Duodenal mucosa (tissue), 2 donors: Measurements from ENCODE around the gene FGF16.
"Not testable (repeated sequence)": the region's sequence is repeated elsewhere in the genome, so short reads cannot be mapped to it uniquely, and the experiment has no call there.

Experiments
- H3K27ac ChIP-seq: one replicate; pipeline ENCODE4 v1.7.0; 2013; ENCODE audit warnings: low read depth, low read length
- H3K27me3 ChIP-seq, 2 donors: one replicate each; pipeline ENCODE4 v1.7.0; 2013; ENCODE audit warnings: low read length in 2 of 2, control low read depth in 1 of 2; ENCODE audit not compliant: insufficient read depth in 2 of 2, control insufficient read depth in 1 of 2
- H3K36me3 ChIP-seq, 2 donors: one replicate each; pipeline ENCODE4 v1.7.0; 2013; ENCODE audit warnings: low read length in 2 of 2, control low read depth in 1 of 2; ENCODE audit not compliant: insufficient read depth in 2 of 2, control insufficient read depth in 1 of 2
- H3K4me1 ChIP-seq, 2 donors: one replicate each; pipeline ENCODE4 v1.7.0; 2013; ENCODE audit warnings: low read length in 2 of 2, control low read depth in 1 of 2; ENCODE audit not compliant: insufficient read depth in 2 of 2, control insufficient read depth in 1 of 2
- H3K4me3 ChIP-seq, 2 donors: one replicate each; pipeline ENCODE4 v1.7.0; 2013; ENCODE audit warnings: low read length in 2 of 2, low read depth in 1 of 2
- H3K9ac ChIP-seq, 2 donors: one replicate each; pipeline ENCODE4 v1.7.0; 2013; ENCODE audit warnings: low read length in 2 of 2, low read depth in 1 of 2
- H3K9me3 ChIP-seq, 2 donors: one replicate each; pipeline ENCODE4 v1.7.0; 2013; ENCODE audit warnings: low read length in 2 of 2, control low read depth in 1 of 2; ENCODE audit not compliant: control insufficient read depth in 1 of 2

The FGF16 gene

GRCh38 chrX:77444545-77444944 lies 2.6 kb upstream of the FGF16 start:
- Histone ChIP-seq H3K9me3 (no peaks in the 10 kb centered on the region), H3K27ac (no peak overlapping the region), H3K4me3 (no peak overlapping the region), H3K4me1 (peaks cover 0 to 4% of the 10 kb centered on the region in 2 donors), H3K9ac (no peak overlapping the region), H3K27me3 (no peaks in the 10 kb centered on the region), H3K36me3 (no peaks in the 10 kb centered on the region)

GRCh38 chrX:77446029-77446585 lies 1.1 kb upstream of the FGF16 start:
- H3K9ac ChIP-seq: no peak overlapping the region
- no peaks in the 10 kb centered on the region for H3K27me3 ChIP-seq
- peak overlapping the region; percentile 62 to 65 for H3K4me3 ChIP-seq
- H3K4me1 ChIP-seq: peaks cover 0 to 4% of the 10 kb centered on the region in 2 donors
- no peak overlapping the region for H3K27ac ChIP-seq
- no peaks in the 10 kb centered on the region for H3K36me3 ChIP-seq
- H3K9me3 ChIP-seq: no peaks in the 10 kb centered on the region

DNA sequence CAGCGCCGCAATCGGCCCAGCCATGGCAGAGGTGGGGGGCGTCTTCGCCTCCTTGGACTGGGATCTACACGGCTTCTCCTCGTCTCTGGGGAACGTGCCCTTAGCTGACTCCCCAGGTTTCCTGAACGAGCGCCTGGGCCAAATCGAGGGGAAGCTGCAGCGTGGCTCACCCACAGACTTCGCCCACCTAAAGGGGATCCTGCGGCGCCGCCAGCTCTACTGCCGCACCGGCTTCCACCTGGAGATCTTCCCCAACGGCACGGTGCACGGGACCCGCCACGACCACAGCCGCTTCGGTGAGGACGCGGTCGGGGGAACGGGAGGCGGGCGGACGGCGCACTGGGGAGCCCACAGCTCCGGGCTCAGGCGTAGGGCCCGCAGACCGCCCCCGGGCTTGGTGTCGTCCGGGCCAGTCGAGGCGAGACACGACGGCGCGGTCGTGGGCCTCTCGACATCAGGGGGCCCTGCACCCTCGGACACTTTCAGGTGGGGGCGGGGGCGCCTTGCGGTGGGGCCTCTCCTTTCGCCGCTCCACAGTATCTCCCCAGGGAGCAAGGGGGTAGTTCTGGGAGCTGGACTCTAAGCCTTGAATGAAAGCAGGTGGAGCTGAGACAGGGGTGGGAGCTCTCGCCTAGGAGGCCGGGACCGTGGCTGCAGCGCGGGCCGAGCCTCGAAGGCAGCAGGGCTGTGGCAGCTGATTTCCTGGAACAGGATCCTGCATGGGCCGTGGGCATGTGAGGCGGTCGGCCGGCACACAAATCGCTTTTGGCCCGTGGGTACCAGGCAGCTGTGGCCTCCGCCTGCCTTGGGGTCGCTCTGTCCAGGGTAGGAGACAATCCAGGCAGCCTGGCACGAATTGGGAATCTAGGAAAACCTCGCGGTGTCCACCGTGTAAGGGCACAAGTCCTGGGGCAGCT lies 722 bp downstream of the FGF16 start:
- peaks cover 0 to 4% of the 10 kb centered on the region in 2 donors for H3K4me1 ChIP-seq
- H3K27ac ChIP-seq: no peak overlapping the region
- H3K36me3 ChIP-seq: no peaks in the 10 kb centered on the region
- peak overlapping the region in 1 of 2 donors; percentile 40 for H3K4me3 ChIP-seq
- H3K9me3 ChIP-seq: no peaks in the 10 kb centered on the region
- no peaks in the 10 kb centered on the region for H3K27me3 ChIP-seq
- H3K9ac ChIP-seq: no peak overlapping the region

GRCh38 chrX:77450415-77450814 lies 3.2 kb downstream of the FGF16 start:
- Histone ChIP-seq H3K9ac (no peak overlapping the region), H3K27me3 (no peaks in the 10 kb centered on the region), H3K4me3 (no peak overlapping the region), H3K4me1 (peaks cover 0 to 4% of the 10 kb centered on the region in 2 donors), H3K36me3 (no peaks in the 10 kb centered on the region), H3K27ac (no peak overlapping the region), H3K9me3 (no peaks in the 10 kb centered on the region)

DNA sequence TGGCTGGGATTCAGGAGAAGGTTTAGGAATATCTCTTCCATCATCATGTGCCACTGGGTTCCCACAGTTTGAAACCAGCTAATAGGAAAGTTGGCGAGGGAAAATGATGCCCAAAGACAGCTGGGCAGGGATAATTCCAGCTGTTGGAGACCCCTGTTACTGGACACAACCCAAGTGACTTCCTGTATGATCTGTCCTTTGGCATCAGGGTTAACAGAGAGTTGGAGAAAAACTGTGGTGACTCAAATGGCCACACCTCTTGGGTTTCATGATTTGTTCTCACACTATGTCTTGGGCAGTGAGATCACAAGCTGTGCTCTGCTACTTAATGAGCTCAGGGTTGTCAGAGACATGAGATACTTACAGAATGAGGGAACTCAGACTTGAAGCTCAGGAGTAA lies 3.8 kb downstream of the FGF16 start:
- no peak overlapping the region for H3K4me3 ChIP-seq
- H3K9me3 ChIP-seq: no peaks in the 10 kb centered on the region
- H3K36me3 ChIP-seq: no peaks in the 10 kb centered on the region
- no peak overlapping the region for H3K9ac ChIP-seq
- no peak overlapping the region for H3K27ac ChIP-seq
- no peaks in the 10 kb centered on the region for H3K27me3 ChIP-seq
- peaks cover 0 to under 1% of the 10 kb centered on the region in 2 donors for H3K4me1 ChIP-seq

DNA sequence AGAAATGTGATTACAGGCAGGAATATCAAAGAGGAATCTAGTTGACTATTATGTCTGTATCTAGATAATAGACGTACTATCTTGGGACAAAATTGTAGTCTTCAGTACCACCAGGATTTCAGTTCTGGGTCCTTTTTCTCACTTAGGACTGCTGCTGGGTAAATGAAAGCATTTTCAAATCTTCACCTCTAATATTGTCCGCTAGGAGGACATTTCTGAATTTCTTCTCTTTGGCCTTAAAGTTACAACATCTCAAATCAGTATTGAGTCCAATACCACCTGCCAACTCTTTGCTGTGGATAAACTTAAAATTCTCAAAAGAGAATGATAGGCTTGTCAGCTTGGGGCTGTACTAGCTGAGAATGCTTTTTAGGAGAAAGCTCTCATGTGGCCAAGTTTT lies 6.0 kb downstream of the FGF16 start:
- H3K36me3 ChIP-seq: no peaks in the 10 kb centered on the region

GRCh38 chrX:77455437-77455836 lies 8.2 kb downstream of the FGF16 start:
- no peaks in the 10 kb centered on the region for H3K36me3 ChIP-seq
- no peak overlapping the region for H3K4me3 ChIP-seq
- no peaks in the 10 kb centered on the region for H3K9me3 ChIP-seq
- H3K27me3 ChIP-seq: no peaks in the 10 kb centered on the region
- no peak overlapping the region for H3K27ac ChIP-seq
- H3K9ac ChIP-seq: no peak overlapping the region
- H3K4me1 ChIP-seq: no peaks in the 10 kb centered on the region

More for the DNA sequence above, 6.0 kb downstream of the FGF16 start:
- no peak overlapping the region for H3K4me3 ChIP-seq
- H3K27me3 ChIP-seq: no peaks in the 10 kb centered on the region
- H3K27ac ChIP-seq: no peak overlapping the region
- H3K9me3 ChIP-seq: no peaks in the 10 kb centered on the region
- H3K4me1 ChIP-seq: no peaks in the 10 kb centered on the region
- H3K9ac ChIP-seq: no peak overlapping the region

DNA sequence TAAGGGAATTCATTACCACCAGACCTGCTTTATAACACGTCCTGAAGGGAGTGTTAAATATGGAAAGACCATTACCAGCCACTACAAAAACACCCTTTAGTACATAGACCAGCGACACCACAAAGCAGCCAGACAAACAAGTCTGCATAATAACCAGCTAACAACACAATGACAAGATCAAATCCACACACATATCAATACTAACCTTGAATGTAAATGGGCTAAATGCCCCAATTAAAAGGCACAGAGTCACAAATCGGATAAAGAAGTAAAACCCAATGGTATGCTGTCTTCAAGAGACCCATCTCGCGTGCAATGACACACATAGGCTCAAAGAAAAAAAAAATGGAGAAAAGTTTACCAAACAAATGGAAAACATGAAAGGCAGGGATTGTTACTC lies 36.9 kb downstream of the FGF16 start:
- no peak overlapping the region for H3K9ac ChIP-seq
- no peaks in the 10 kb centered on the region for H3K27me3 ChIP-seq
- H3K4me1 ChIP-seq: no peaks in the 10 kb centered on the region
- no peaks in the 10 kb centered on the region for H3K36me3 ChIP-seq
- no peak overlapping the region for H3K4me3 ChIP-seq
- no peak overlapping the region for H3K27ac ChIP-seq
- no peaks in the 10 kb centered on the region for H3K9me3 ChIP-seq

GRCh38 chrX:77493677-77494553 lies 46.7 kb downstream of the FGF16 start:
- Histone ChIP-seq H3K4me3 (no peak overlapping the region), H3K4me1 (no peaks in the 10 kb centered on the region), H3K27me3 (no peaks in the 10 kb centered on the region), H3K36me3 (no peaks in the 10 kb centered on the region), H3K27ac (no peak overlapping the region), H3K9ac (no peak overlapping the region), H3K9me3 (no peaks in the 10 kb centered on the region)

GRCh38 chrX:77500164-77500563 lies 53.0 kb downstream of the FGF16 start:
- H3K27me3 ChIP-seq, H3K9ac ChIP-seq, H3K36me3 ChIP-seq, H3K27ac ChIP-seq, H3K9me3 ChIP-seq, H3K4me3 ChIP-seq, H3K4me1 ChIP-seq: not testable (repeated sequence)
